Parathyroid adenoma (tissue), 2 donors: ENCODE results near the gene MREG.
"Not testable (repeated sequence)": the region's sequence is repeated elsewhere in the genome, so short reads cannot be mapped to it uniquely, and the experiment has no call there.

Experiments
- H2AFZ ChIP-seq: fragments of 300-600 bp; sonication (generic); one replicate; pipeline ENCODE4 v1.7.0; 2017; ENCODE audit warnings: antibody characterized with exemption, mild to moderate bottlenecking
- H3K27ac ChIP-seq: fragments of 300-600 bp; sonication (generic); one replicate; pipeline ENCODE4 v1.7.0; 2017
- H3K27me3 ChIP-seq: fragments of 300-600 bp; sonication (generic); one replicate; pipeline ENCODE4 v1.7.0; 2017; ENCODE audit warnings: low read length; ENCODE audit not compliant: control insufficient read depth, insufficient read depth
- H3K36me3 ChIP-seq: fragments of 300-600 bp; sonication (generic); one replicate; pipeline ENCODE4 v1.7.0; 2017; ENCODE audit warnings: low read length; ENCODE audit not compliant: control insufficient read depth, insufficient read depth
- H3K4me1 ChIP-seq: fragments of 300-600 bp; sonication (generic); one replicate; pipeline ENCODE4 v1.7.0; 2017; ENCODE audit warnings: control low read depth
- H3K4me2 ChIP-seq: fragments of 300-600 bp; sonication (generic); one replicate; pipeline ENCODE4 v1.7.0; 2017; ENCODE audit warnings: low read length
- H3K4me3 ChIP-seq: fragments of 300-600 bp; sonication (generic); one replicate; pipeline ENCODE4 v1.7.0; 2017; ENCODE audit warnings: low read depth, low read length
- H3K79me2 ChIP-seq: fragments of 300-600 bp; sonication (generic); one replicate; pipeline ENCODE4 v1.7.0; 2017; ENCODE audit warnings: control low read depth
- H3K9ac ChIP-seq: fragments of 300-600 bp; sonication (generic); one replicate; pipeline ENCODE4 v1.7.0; 2017; ENCODE audit warnings: mild to moderate bottlenecking
- H3K9me3 ChIP-seq: fragments of 300-600 bp; sonication (generic); one replicate; pipeline ENCODE4 v1.7.0; 2017; ENCODE audit warnings: low read length; ENCODE audit not compliant: control insufficient read depth
- CTCF ChIP-seq: fragments of 300-600 bp; sonication (generic); IDR thresholded peaks from one replicate; pipeline ENCODE4 v1.7.0; 2017; ENCODE audit warnings: antibody characterized with exemption, mild to moderate bottlenecking
- donor health status: primary hyperparathyroidism.

The MREG gene

GRCh38 chr2:215971671-215972070 lies 41.7 kb downstream of the MREG start:
- H3K4me3 ChIP-seq, result no peak overlapping the region
- H3K9ac ChIP-seq, result no peak overlapping the region
- H3K4me2 ChIP-seq, result no peak overlapping the region
- H3K9me3 ChIP-seq, result no peaks in the 10 kb centered on the region
- H3K36me3 ChIP-seq, result no peaks in the 10 kb centered on the region
- H3K4me1 ChIP-seq, result peaks cover 33% of the 10 kb centered on the region
- no peak for TF ChIP-seq CTCF
- H3K79me2 ChIP-seq, result peaks cover 6% of the 10 kb centered on the region
- H3K27me3 ChIP-seq, result no peaks in the 10 kb centered on the region
- H3K27ac ChIP-seq, result no peak overlapping the region
- no peak overlapping the region for H2AFZ ChIP-seq

GRCh38 chr2:215970894-215971293 lies 42.5 kb downstream of the MREG start:
- not testable (repeated sequence) for H3K9ac ChIP-seq, H3K9me3 ChIP-seq, H3K36me3 ChIP-seq, H3K27ac ChIP-seq, H3K79me2 ChIP-seq, H3K4me2 ChIP-seq, H3K4me3 ChIP-seq, H2AFZ ChIP-seq, H3K27me3 ChIP-seq
- peaks cover 33% of the 10 kb centered on the region for H3K4me1 ChIP-seq

- H3K36me3 ChIP-seq, result no peaks in the 10 kb centered on the region
- no peak overlapping the region for H3K27ac ChIP-seq
- H3K9ac ChIP-seq, result no peak overlapping the region
These were observed 42.9 kb downstream of the MREG start for GRCh38 chr2:215970425-215970824.

GRCh38 chr2:215969131-215969841 lies 44.1 kb downstream of the MREG start:
- Histone ChIP-seq H2AFZ (no peak overlapping the region), H3K4me1 (peaks cover 31% of the 10 kb centered on the region), H3K27me3 (no peaks in the 10 kb centered on the region), H3K4me2 (no peak overlapping the region), H3K27ac (no peak overlapping the region), H3K9me3 (no peaks in the 10 kb centered on the region), H3K9ac (no peak overlapping the region), H3K4me3 (no peak overlapping the region), H3K36me3 (no peaks in the 10 kb centered on the region), H3K79me2 (peaks cover 4% of the 10 kb centered on the region)
- TF ChIP-seq CTCF, result no peak

More at GRCh38 chr2:215970425-215970824, 42.9 kb downstream of the MREG start:
- H3K9me3 ChIP-seq, result no peaks in the 10 kb centered on the region
- no peak overlapping the region for H3K4me3 ChIP-seq
- peaks cover 33% of the 10 kb centered on the region for H3K4me1 ChIP-seq
- H3K27me3 ChIP-seq, result no peaks in the 10 kb centered on the region
- H2AFZ ChIP-seq, result no peak overlapping the region
- H3K4me2 ChIP-seq, result no peak overlapping the region
- H3K79me2 ChIP-seq, result peaks cover 4% of the 10 kb centered on the region
- TF ChIP-seq CTCF, result no peak

- Histone ChIP-seq H3K4me1 (peaks cover 24% of the 10 kb centered on the region), H3K4me3 (no peak overlapping the region), H3K27ac (no peak overlapping the region), H3K9ac (no peak overlapping the region), H3K4me2 (no peak overlapping the region), H3K36me3 (no peaks in the 10 kb centered on the region), H3K27me3 (no peaks in the 10 kb centered on the region), H2AFZ (no peak overlapping the region), H3K9me3 (no peaks in the 10 kb centered on the region), H3K79me2 (peaks cover 4% of the 10 kb centered on the region)
- no peak for TF ChIP-seq CTCF
These were observed 44.9 kb downstream of the MREG start for GRCh38 chr2:215968499-215968898.
